ENCODE measurements around the gene INSM2. TPM values are rescaled to one million over a fixed set of nuclear protein-coding genes. Genes with fewer than 3 reads are reported as not detected.

Gene INSM2
- total RNA-seq = not detected
- not detected for polyA plus RNA-seq (ENCODE audit: insufficient read depth in 1 of 8, insufficient read length in 8 of 8, low replicate concordance in 1 of 8)
- long read RNA-seq, donor 1 = 0 reads
- long read RNA-seq, donor 2 = 0 reads
- long read RNA-seq, donor 3 = 0 reads
- long read RNA-seq, donor 4 = 0 reads
- long read RNA-seq, donor 5 = 0 reads
- long read RNA-seq, donor 6 = 0 reads
- long read RNA-seq, donor 7 = 0 reads
- long read RNA-seq, donor 8 = 0 reads
- long read RNA-seq, donor 9 = 0 reads
- long read RNA-seq, donor 10 = 0 reads
- long read RNA-seq, donor 11 = 0 reads

GRCh38 chr14:35533357-35534207, at the start of gene INSM2:
TSS of gene INSM2 (plus strand) at chr14:35534164. CDS start at chr14:35534253, 89 bp downstream.
- peaks cover 21% of the 10 kb centered on the region for H3K4me1 ChIP-seq (ENCODE audit: control insufficient read depth, insufficient read depth, low read length)
- peak within 1 kb of the TSS; percentile 41 for H3K4me3 ChIP-seq (ENCODE audit: low read length)
- no peaks in the 10 kb centered on the region for H3K9me3 ChIP-seq (replicated peaks; ENCODE audit: control insufficient read depth, low read depth, low read length)
- peak; percentile 48 for DNase-seq
- WGBS (ENCODE audit: insufficient coverage) = under 1% methylated on average over 100 of the region's 100 CpGs
- peaks cover 33% of the 10 kb centered on the region for H3K27me3 ChIP-seq (ENCODE audit: control insufficient read depth, insufficient read depth, low read length)
- no peak within 1 kb of the TSS for H3K27ac ChIP-seq (ENCODE audit: low read length)
- H3K36me3 ChIP-seq (ENCODE audit: control insufficient read depth, insufficient read depth, low read length) = no peaks in the 10 kb centered on the region

- H3K9me3 ChIP-seq (replicated peaks; ENCODE audit: control insufficient read depth, low read depth, low read length) = peaks cover 2% of the 10 kb centered on the region
- no peaks in the 10 kb centered on the region for H3K27me3 ChIP-seq (ENCODE audit: control insufficient read depth, insufficient read depth, low read length)
- no peak overlapping the region for H3K4me3 ChIP-seq (ENCODE audit: low read length)
- H3K4me1 ChIP-seq (ENCODE audit: control insufficient read depth, insufficient read depth, low read length) = no peaks in the 10 kb centered on the region
- no peak overlapping the region for H3K27ac ChIP-seq (ENCODE audit: low read length)
- no peaks in the 10 kb centered on the region for H3K36me3 ChIP-seq (ENCODE audit: control insufficient read depth, insufficient read depth, low read length)
- no peak for DNase-seq
These were observed 41.4 kb upstream of the INSM2 start for GRCh38 chr14:35492569-35493014.

GRCh38 chr14:35495278-35495677, 38.7 kb upstream of the INSM2 start:
- H3K36me3 ChIP-seq (ENCODE audit: control insufficient read depth, insufficient read depth, low read length) = no peaks in the 10 kb centered on the region
- no peak overlapping the region for H3K27ac ChIP-seq (ENCODE audit: low read length)
- peaks cover 2% of the 10 kb centered on the region for H3K9me3 ChIP-seq (replicated peaks; ENCODE audit: control insufficient read depth, low read depth, low read length)
- no peaks in the 10 kb centered on the region for H3K27me3 ChIP-seq (ENCODE audit: control insufficient read depth, insufficient read depth, low read length)
- DNase-seq = no peak
- no peak overlapping the region for H3K4me3 ChIP-seq (ENCODE audit: low read length)
- H3K4me1 ChIP-seq (ENCODE audit: control insufficient read depth, insufficient read depth, low read length) = no peaks in the 10 kb centered on the region

GRCh38 chr14:35499180-35499579, 34.8 kb upstream of the INSM2 start:
- Histone ChIP-seq H3K9me3 (replicated peaks; ENCODE audit: control insufficient read depth, low read depth, low read length) (no peaks in the 10 kb centered on the region), H3K4me1 (ENCODE audit: control insufficient read depth, insufficient read depth, low read length) (no peaks in the 10 kb centered on the region), H3K27ac (ENCODE audit: low read length) (no peak overlapping the region), H3K27me3 (ENCODE audit: control insufficient read depth, insufficient read depth, low read length) (no peaks in the 10 kb centered on the region), H3K36me3 (ENCODE audit: control insufficient read depth, insufficient read depth, low read length) (no peaks in the 10 kb centered on the region), H3K4me3 (ENCODE audit: low read length) (no peak overlapping the region)
- DNase-seq = no peak
- 100% methylated on average over 2 of the region's 2 CpGs for WGBS (ENCODE audit: insufficient coverage)

GRCh38 chr14:35503646-35504045, 30.3 kb upstream of the INSM2 start:
- no peaks in the 10 kb centered on the region for H3K4me1 ChIP-seq (ENCODE audit: control insufficient read depth, insufficient read depth, low read length)
- no peak overlapping the region for H3K27ac ChIP-seq (ENCODE audit: low read length)
- no peak overlapping the region for H3K4me3 ChIP-seq (ENCODE audit: low read length)
- H3K27me3 ChIP-seq (ENCODE audit: control insufficient read depth, insufficient read depth, low read length) = no peaks in the 10 kb centered on the region
- WGBS (ENCODE audit: insufficient coverage) = no CpG with 5 or more reads among the region's 3 CpGs
- no peaks in the 10 kb centered on the region for H3K9me3 ChIP-seq (replicated peaks; ENCODE audit: control insufficient read depth, low read depth, low read length)
- DNase-seq = peak; percentile 1
- H3K36me3 ChIP-seq (ENCODE audit: control insufficient read depth, insufficient read depth, low read length) = no peaks in the 10 kb centered on the region

- Histone ChIP-seq H3K36me3 (ENCODE audit: control insufficient read depth, insufficient read depth, low read length) (no peaks in the 10 kb centered on the region), H3K4me1 (ENCODE audit: control insufficient read depth, insufficient read depth, low read length) (no peaks in the 10 kb centered on the region), H3K27ac (ENCODE audit: low read length) (no peak overlapping the region), H3K27me3 (ENCODE audit: control insufficient read depth, insufficient read depth, low read length) (no peaks in the 10 kb centered on the region), H3K4me3 (ENCODE audit: low read length) (no peak overlapping the region), H3K9me3 (replicated peaks; ENCODE audit: control insufficient read depth, low read depth, low read length) (no peaks in the 10 kb centered on the region)
- no peak for DNase-seq
- WGBS (ENCODE audit: insufficient coverage) = 80% methylated on average over 1 of the region's 1 CpG
These were observed 29.7 kb upstream of the INSM2 start for GRCh38 chr14:35504260-35504659.

- Histone ChIP-seq H3K4me1 (ENCODE audit: control insufficient read depth, insufficient read depth, low read length) (no peaks in the 10 kb centered on the region), H3K27me3 (ENCODE audit: control insufficient read depth, insufficient read depth, low read length) (no peaks in the 10 kb centered on the region), H3K9me3 (replicated peaks; ENCODE audit: control insufficient read depth, low read depth, low read length) (no peaks in the 10 kb centered on the region), H3K27ac (ENCODE audit: low read length) (no peak overlapping the region), H3K36me3 (ENCODE audit: control insufficient read depth, insufficient read depth, low read length) (no peaks in the 10 kb centered on the region), H3K4me3 (ENCODE audit: low read length) (no peak overlapping the region)
- DNase-seq = no peak
- 88% methylated on average over 3 of the region's 6 CpGs for WGBS (ENCODE audit: insufficient coverage)
These were observed 27.5 kb upstream of the INSM2 start for GRCh38 chr14:35506461-35506860.

GRCh38 chr14:35506927-35507326, 27.0 kb upstream of the INSM2 start:
- no peaks in the 10 kb centered on the region for H3K36me3 ChIP-seq (ENCODE audit: control insufficient read depth, insufficient read depth, low read length)
- no peaks in the 10 kb centered on the region for H3K4me1 ChIP-seq (ENCODE audit: control insufficient read depth, insufficient read depth, low read length)
- H3K27me3 ChIP-seq (ENCODE audit: control insufficient read depth, insufficient read depth, low read length) = no peaks in the 10 kb centered on the region
- no peak for DNase-seq
- no peak overlapping the region for H3K27ac ChIP-seq (ENCODE audit: low read length)
- H3K4me3 ChIP-seq (ENCODE audit: low read length) = no peak overlapping the region
- H3K9me3 ChIP-seq (replicated peaks; ENCODE audit: control insufficient read depth, low read depth, low read length) = no peaks in the 10 kb centered on the region

- no peak for DNase-seq
- no peak overlapping the region for H3K4me3 ChIP-seq (ENCODE audit: low read length)
- H3K27me3 ChIP-seq (ENCODE audit: control insufficient read depth, insufficient read depth, low read length) = no peaks in the 10 kb centered on the region
- H3K36me3 ChIP-seq (ENCODE audit: control insufficient read depth, insufficient read depth, low read length) = no peaks in the 10 kb centered on the region
- WGBS (ENCODE audit: insufficient coverage) = no CpG with 5 or more reads among the region's 2 CpGs
- no peak overlapping the region for H3K27ac ChIP-seq (ENCODE audit: low read length)
- H3K4me1 ChIP-seq (ENCODE audit: control insufficient read depth, insufficient read depth, low read length) = no peaks in the 10 kb centered on the region
- H3K9me3 ChIP-seq (replicated peaks; ENCODE audit: control insufficient read depth, low read depth, low read length) = no peaks in the 10 kb centered on the region
These were observed 24.1 kb upstream of the INSM2 start for GRCh38 chr14:35509846-35510245.

- DNase-seq = no peak
- Histone ChIP-seq H3K36me3 (ENCODE audit: control insufficient read depth, insufficient read depth, low read length) (no peaks in the 10 kb centered on the region), H3K4me3 (ENCODE audit: low read length) (no peak overlapping the region), H3K27ac (ENCODE audit: low read length) (no peak overlapping the region), H3K9me3 (replicated peaks; ENCODE audit: control insufficient read depth, low read depth, low read length) (no peaks in the 10 kb centered on the region), H3K27me3 (ENCODE audit: control insufficient read depth, insufficient read depth, low read length) (no peaks in the 10 kb centered on the region), H3K4me1 (ENCODE audit: control insufficient read depth, insufficient read depth, low read length) (no peaks in the 10 kb centered on the region)
- 80% methylated on average over 3 of the region's 4 CpGs for WGBS (ENCODE audit: insufficient coverage)
These were observed 21.2 kb upstream of the INSM2 start for GRCh38 chr14:35512765-35513164.
